GM18517 (cell line): ENCODE data around the gene MGLL.

ENCODE experiments used
- ATAC-seq: cut with Tn5 transposase; IDR thresholded peaks from one replicate; pipeline ENCODE4 v1.9.1; 2021; ENCODE audit warnings: mild to moderate bottlenecking, moderate library complexity; ENCODE audit not compliant: unreplicated experiment

Gene MGLL

GRCh38 chr3:127777332-127777731 is 45.0 kb downstream of the MGLL start:
- no peak for ATAC-seq

- no peak for ATAC-seq
Measured at GRCh38 chr3:127776347-127776746, 46.0 kb downstream of the MGLL start.

GRCh38 chr3:127775398-127776109 is 46.8 kb downstream of the MGLL start:
- ATAC-seq, result no peak

GRCh38 chr3:127774647-127775046 is 47.7 kb downstream of the MGLL start:
- no peak for ATAC-seq

- no peak for ATAC-seq
Measured at GRCh38 chr3:127773752-127774395, 48.4 kb downstream of the MGLL start.

GRCh38 chr3:127772827-127773751 is 49.2 kb downstream of the MGLL start:
- no peak for ATAC-seq

GRCh38 chr3:127772273-127772672 is 50.0 kb downstream of the MGLL start:
- ATAC-seq, result no peak

GRCh38 chr3:127771746-127772145 is 50.6 kb downstream of the MGLL start:
- ATAC-seq, result no peak

- ATAC-seq, result no peak
Measured at GRCh38 chr3:127770671-127771355, 51.5 kb downstream of the MGLL start.

- no peak for ATAC-seq
Measured at GRCh38 chr3:127769284-127770081, 52.8 kb downstream of the MGLL start.

- no peak for ATAC-seq
Measured at GRCh38 chr3:127768346-127769008, 53.8 kb downstream of the MGLL start.

- ATAC-seq, result no peak
Measured at GRCh38 chr3:127767126-127767525, 55.2 kb downstream of the MGLL start.

GRCh38 chr3:127765735-127766134 is 56.6 kb downstream of the MGLL start:
- ATAC-seq, result no peak

- ATAC-seq, result no peak
Measured at GRCh38 chr3:127764841-127765362, 57.4 kb downstream of the MGLL start.

GRCh38 chr3:127764301-127764700 is 58.0 kb downstream of the MGLL start:
- no peak for ATAC-seq

- no peak for ATAC-seq
Measured at GRCh38 chr3:127763816-127764215, 58.5 kb downstream of the MGLL start.

GRCh38 chr3:127763337-127763736 is 59.0 kb downstream of the MGLL start:
- ATAC-seq, result no peak

GRCh38 chr3:127762787-127763105 is 59.6 kb downstream of the MGLL start:
- no peak for ATAC-seq

GRCh38 chr3:127762077-127762786 is 60.1 kb downstream of the MGLL start:
- no peak for ATAC-seq
